CD1c-positive myeloid dendritic cell (primary cell): ENCODE results near the gene CCR5AS.
"Not testable (repeated sequence)": the region's sequence is repeated elsewhere in the genome, so short reads cannot be mapped to it uniquely, and the experiment has no call there.

ENCODE experiments used
- DNase-seq: peaks from one replicate; pipeline ENCODE4 v3.0.0-alpha.2; 2016; ENCODE audit errors: extremely low spot score

Gene CCR5AS

DNA sequence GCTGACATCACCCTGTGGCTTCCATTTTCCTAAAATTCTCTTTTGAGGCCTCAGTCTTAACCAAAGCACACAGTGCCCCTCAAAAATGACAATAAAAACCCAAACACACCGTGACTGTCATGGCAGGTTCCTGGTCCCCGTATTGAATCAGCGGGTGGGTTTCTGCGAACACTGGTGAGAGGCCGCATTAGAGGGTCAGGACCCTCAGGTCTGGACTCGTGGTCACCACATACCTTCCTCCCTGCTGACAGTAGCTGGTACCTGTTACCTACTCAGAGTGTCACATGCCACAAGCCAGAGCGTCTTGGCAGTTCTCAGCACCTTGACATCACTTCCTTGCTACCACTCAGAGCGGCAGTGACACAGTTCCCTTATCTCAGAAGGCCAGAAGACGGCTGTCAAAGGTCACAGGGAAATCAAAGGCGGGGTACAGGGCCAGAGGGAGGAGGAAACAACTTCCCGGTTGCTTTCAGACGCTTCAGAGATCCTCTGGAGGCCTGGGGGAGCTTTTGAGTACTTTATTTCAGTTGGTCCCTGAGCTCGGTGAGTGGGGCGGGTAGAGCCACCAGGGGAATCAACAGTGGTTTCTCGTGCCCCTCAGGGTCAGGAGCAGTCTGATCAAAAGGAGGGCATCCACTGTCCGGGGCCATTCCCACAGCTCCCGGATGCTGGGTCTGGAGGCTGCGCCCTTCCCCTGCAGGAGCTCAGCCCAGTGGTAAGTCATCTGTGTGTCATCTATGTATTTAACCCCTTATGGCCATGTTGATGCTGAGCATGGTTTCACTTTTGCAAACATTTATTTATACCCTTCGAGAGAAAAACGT, at the start of gene CCR5AS, which contains the start of gene CCRL2:
TSS of gene CCR5AS (minus strand) at position 279 of the 824 bp plus-strand sequence.
TSS of gene CCRL2 (plus strand) at position 472 of the 824 bp plus-strand sequence. CDS start 821 bp downstream, outside the sequence.
- DNase-seq: peak; percentile 91

DNA sequence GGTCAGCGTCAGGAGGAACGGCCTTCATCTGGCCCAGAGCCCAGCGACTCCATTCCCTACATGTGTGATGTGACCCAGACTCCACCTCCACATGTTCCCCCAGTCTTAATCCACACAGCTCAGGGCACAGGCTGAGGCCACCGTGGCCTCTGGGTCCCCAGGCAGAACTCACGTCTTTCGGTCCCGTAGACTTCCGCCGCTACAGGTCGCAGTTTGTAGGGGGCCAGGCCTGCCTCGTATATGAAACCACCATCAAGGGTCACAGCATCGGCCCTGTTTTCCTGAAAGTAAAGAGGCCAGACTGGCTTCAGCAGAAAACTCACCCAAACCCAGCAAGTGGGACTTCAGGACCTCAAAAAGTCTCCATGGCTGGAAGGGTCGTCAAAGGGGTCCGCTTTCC, 49.3 kb upstream of the CCR5AS start:
- DNase-seq: no peak

- no peak for DNase-seq
These were observed 48.6 kb upstream of the CCR5AS start for GRCh38 chr3:46455231-46456115.

- no peak for DNase-seq
These were observed 47.7 kb upstream of the CCR5AS start for GRCh38 chr3:46454606-46455005.

- DNase-seq: no peak
These were observed 47.3 kb upstream of the CCR5AS start for GRCh38 chr3:46454209-46454595.

DNA sequence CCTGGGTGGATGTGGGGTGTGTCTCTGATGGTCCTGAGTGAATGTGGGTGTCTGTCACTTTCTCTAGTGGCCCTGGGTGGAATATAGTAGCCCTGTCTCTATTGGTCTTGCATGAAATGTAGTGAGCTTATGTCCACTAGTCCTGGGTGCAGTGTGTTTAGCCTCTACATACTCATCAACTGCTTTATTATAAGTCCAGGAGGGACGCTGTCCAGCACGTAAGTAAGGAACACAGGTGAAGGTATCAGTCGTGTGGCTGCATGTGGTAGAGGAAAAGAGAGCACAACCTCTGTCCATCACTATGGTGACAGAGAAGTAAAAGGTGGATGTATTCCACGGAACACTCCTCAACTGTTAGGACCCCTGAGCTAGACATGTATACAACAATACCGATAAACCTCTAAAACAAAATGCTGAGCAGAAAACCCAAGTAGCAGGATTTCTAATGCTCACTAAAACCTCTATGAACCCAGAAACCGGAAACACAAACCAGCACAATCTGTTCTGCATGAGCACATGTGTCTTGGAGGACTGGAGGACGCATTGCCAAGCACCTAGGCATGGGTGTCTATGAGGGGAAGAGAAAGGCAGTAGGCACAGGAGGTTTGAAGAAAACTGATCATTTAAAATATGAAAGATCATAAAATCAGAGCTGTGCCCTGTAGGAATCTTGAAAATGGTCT, 46.8 kb upstream of the CCR5AS start:
- no peak for DNase-seq

GRCh38 chr3:46449755-46450552, 43.1 kb upstream of the CCR5AS start:
- DNase-seq: peak; percentile 12

- no peak for DNase-seq
These were observed 41.9 kb upstream of the CCR5AS start for GRCh38 chr3:46448721-46449120.

DNA sequence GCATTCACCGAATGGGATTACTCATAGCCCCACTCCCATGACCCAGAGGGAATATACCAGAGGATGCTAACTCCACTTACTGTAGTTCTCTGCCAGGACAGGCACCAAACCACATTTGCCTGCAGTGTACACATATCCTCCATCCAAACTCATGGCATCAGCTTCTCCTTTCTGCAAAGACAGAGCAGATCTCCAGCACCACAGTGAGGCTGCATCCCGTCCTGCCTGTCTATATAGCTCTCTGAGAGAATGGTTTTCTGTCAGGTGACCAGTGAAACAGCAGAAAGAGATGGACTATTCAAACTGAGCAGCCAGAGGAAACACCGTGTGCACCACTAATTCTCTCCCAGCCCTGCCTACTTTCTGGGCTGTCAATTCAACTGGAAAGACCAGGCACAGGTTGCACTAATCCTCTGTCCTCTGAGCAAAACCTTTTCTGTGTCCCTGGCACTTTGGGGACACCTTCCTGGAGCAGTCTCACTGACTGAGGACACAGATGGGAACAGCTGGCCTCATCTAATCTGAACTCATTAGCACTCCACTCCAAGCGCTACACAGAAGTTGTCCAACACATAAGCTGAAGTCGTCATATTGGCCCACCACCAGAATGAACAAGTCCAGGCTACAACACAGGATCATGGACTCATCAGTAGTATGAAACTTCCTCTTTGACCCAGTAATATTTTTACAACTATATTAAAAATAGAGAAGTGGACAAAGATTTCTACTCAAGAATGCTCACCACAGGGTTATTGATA, 40.5 kb upstream of the CCR5AS start:
- DNase-seq: peak; percentile 60

DNA sequence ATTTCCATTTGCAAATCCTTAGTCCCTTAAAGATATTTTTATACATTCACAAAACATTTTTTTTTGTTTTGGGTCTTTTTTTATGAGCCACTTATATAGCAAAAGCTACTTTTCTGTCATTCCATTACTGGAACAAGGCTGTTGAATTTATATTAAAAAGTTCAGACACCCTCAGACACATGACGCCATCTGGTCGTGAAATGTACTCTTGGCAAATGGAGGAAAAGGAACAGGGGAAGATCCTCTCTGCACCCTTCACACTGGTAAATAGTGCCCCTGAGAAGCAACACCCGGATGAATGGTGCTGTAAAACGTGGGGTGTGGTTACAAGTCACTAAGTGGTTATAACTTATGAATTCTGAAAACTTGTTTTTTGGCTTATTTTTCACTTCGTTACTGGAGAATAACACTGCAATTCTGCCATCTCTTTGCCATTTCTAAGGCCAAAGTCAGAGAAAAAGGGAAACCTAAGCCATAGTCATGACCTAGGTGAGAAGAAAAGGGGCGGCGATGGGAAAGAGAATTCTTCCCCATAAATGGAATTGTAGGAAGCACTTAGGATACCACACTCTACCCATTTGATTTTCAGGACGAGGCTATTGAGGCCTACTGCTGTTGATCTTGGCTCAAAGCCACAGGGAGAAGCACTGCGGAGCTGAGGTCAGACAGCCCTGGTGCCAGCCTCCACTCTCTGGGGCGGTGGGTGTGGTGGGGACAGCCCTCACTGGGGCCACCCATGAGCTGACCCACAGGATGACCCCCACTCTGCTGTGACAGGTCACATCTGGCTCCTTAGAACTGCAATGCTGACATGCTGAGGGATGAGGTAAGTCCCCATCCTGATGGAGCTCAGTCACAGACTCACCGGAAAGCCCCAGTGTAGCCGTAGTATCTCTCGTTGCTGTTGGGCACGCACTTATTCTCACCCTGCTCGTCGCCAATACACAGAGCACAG, 36.0 kb upstream of the CCR5AS start:
- no peak for DNase-seq

DNA sequence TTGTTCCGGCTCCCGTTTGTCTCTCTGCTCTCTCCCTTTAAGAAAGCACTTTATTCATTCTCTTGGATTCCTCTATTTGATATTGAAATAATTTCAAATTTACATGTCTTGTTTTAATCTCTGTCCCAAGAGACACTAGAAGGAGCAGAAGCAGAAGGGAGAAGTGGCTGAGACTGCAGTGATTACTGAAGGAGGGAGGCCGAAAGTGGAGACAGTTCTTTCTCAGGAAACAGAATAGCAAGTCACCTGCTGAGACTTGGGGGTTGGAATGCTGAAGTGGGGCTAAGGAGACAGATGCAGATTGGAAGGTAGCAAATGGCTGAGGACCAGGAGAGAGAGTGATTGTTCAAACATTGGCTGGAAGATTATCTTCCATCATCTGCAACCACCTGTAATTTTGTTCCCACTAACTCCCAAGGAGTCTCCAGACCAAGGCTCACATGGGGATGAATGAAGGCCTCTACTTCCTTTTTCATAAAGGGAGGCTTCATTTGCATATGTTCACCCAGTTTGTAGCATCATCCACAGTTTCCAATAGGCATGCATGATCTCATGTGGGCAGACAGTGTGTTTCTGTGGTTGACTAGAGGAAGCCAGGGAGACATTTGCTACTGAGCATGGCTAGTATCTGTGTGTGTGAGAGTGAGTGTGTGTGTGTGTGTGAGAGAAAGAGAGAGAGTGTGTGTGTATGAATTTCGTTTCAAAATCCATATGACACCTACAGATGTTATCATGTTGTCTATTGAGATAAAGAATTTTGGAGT, 33.8 kb upstream of the CCR5AS start:
- peak; percentile 75 for DNase-seq

DNA sequence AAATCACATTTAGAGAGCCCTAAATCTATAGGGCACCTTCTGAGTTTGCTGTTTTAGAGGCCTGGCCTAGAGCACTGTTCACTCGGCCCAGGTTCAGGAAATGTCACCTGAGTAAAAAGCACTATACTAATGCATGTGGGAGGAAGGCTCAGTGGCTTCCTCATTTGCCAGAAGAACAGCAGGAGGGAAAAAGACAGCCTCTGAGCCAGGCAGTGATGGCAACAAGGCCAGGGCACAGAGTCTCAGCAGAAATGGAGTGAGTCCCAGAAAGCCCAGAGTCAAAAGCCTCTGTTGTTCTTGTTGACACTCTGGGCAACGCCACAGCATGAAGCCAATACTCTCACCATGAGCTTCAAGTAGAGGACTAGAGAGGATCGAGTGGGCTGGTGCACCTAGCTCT, 32.0 kb upstream of the CCR5AS start:
- DNase-seq: peak; percentile 14

DNA sequence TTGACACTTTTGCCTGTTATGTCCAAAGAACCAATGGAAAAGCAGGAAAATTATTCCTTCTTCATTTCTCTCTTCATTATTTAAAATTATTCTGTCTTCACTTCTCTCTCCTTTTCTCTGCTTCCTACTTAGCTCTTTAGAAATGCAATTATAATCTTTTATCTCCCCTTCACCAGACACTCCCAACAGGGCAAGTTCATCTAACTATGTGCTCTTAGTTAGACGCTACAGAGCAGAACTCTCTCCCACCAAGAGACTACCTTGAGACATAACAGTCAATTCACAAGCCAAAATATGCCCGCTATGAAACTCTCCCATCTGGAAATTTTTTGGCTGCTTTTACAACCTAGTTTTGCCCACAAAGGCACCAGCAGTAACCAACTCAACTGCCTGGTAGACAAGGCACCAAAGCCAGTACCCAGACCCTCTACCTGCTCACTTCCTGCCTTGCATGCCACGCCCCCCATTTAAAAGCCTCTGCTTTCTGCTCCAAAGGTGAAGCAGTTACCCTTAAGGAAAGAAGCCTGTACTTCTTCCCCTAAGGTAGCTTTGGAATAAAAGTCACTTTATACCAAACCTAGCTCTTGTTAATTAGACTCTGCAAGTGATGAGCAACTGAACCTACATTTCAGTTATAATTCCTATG, 28.3 kb upstream of the CCR5AS start:
- DNase-seq: no peak

GRCh38 chr3:46433841-46434240, 27.0 kb upstream of the CCR5AS start:
- no peak for DNase-seq

DNA sequence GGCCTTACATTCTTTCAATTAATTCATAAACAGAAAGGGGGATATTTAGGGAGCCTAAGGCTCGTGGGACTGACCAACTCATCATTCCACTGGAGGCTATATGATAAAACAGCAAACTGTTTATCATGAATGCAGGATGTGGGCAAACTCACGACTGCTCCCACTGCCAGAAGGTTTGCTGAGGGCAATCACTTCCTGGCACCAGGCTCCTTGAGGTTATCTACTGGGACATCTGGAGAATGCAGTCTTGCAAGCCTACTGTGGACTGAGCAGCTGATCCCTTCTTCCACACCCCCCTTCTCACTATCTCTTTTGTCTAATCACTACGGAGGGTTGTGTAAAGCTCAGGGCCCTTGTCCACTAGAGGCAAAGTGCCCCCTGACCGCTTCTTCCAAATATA, 26.3 kb upstream of the CCR5AS start:
- not testable (repeated sequence) for DNase-seq

- DNase-seq: not testable (repeated sequence)
These were observed 25.0 kb upstream of the CCR5AS start for GRCh38 chr3:46431905-46432304.

GRCh38 chr3:46430879-46431278, 24.0 kb upstream of the CCR5AS start:
- DNase-seq: not testable (repeated sequence)

DNA sequence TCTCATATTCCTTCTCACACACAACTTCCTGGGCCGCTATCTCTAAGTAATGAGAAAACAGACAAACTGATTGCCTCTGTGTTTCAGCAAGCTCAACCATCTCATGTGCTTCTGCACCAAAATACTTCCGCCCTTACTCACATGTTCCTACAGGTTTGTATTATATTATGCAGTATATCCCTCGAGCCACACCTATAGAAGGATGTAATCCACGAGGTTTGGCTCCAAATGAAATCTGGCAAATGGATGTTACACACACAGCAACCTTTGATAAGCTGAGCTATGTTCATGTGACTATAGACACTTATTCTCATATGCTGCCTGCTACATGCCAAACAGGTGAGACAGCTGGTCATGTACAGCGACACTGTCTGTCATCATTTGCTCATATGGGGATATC, 22.8 kb upstream of the CCR5AS start:
- no peak for DNase-seq
